GM21447 (cell line): Measurements from ENCODE around the gene DIS3L.
"Not testable (repeated sequence)": the region's sequence is repeated elsewhere in the genome, so short reads cannot be mapped to it uniquely, and the experiment has no call there.

ENCODE experiments used
- ATAC-seq: cut with Tn5 transposase; IDR thresholded peaks from one replicate; pipeline ENCODE4 v1.9.1; 2021; ENCODE audit not compliant: unreplicated experiment

The DIS3L gene

GRCh38 chr15:66276546-66276945 is 16.8 kb upstream of the DIS3L start:
- no peak for ATAC-seq

GRCh38 chr15:66278056-66278455 is 15.3 kb upstream of the DIS3L start:
- ATAC-seq = no peak

- ATAC-seq = no peak
These were observed 14.7 kb upstream of the DIS3L start for GRCh38 chr15:66278671-66279070.

GRCh38 chr15:66284271-66284670 is 9.1 kb upstream of the DIS3L start:
- ATAC-seq = no peak

GRCh38 chr15:66285533-66286280 is 7.7 kb upstream of the DIS3L start:
- ATAC-seq = no peak

- no peak for ATAC-seq
These were observed 5.8 kb upstream of the DIS3L start for GRCh38 chr15:66287461-66288057.

GRCh38 chr15:66288093-66288492 is 5.3 kb upstream of the DIS3L start:
- ATAC-seq = no peak

- no peak for ATAC-seq
These were observed 4.7 kb upstream of the DIS3L start for GRCh38 chr15:66288551-66289185.

- ATAC-seq = no peak
These were observed 3.4 kb upstream of the DIS3L start for GRCh38 chr15:66290007-66290406.

- ATAC-seq = no peak
These were observed 2.9 kb upstream of the DIS3L start for GRCh38 chr15:66290518-66290917.

- no peak for ATAC-seq
These were observed 1.4 kb upstream of the DIS3L start for GRCh38 chr15:66291816-66292570.

- no peak for ATAC-seq
These were observed 573 bp upstream of the DIS3L start for GRCh38 chr15:66292571-66293418.

- ATAC-seq = peak; percentile 32
These were observed 976 bp downstream of the DIS3L start for GRCh38 chr15:66294157-66294931.

GRCh38 chr15:66294932-66295235 is 1.5 kb downstream of the DIS3L start:
- no peak for ATAC-seq

GRCh38 chr15:66296186-66296585 is 2.8 kb downstream of the DIS3L start:
- no peak for ATAC-seq

GRCh38 chr15:66298803-66299251 is 5.5 kb downstream of the DIS3L start:
- no peak for ATAC-seq

- ATAC-seq = no peak
These were observed 9.3 kb downstream of the DIS3L start for GRCh38 chr15:66302489-66303278.

GRCh38 chr15:66304425-66304824 is 11.1 kb downstream of the DIS3L start:
- not testable (repeated sequence) for ATAC-seq

GRCh38 chr15:66306381-66306780 is 13.0 kb downstream of the DIS3L start:
- ATAC-seq = no peak
